Fibroblast of lung (primary cell): ENCODE data around the gene TBX1. TPM values are rescaled to one million over a fixed set of nuclear protein-coding genes. Genes with fewer than 3 reads are reported as not detected.
A peak's percentile ranks its signal among the peaks of the same experiment; 100 is the strongest.

Experiments
- DNase-seq, 2 donors: peaks; one replicate each; pipeline versions ENCODE4 v3.0.0 to v3.0.0-alpha.2; 2010; ENCODE audit warnings: low read depth in 2 of 2
- H2AFZ ChIP-seq: 2 replicates; pipeline ENCODE4 v1.5.1; 2012; ENCODE audit warnings: low read length, control low read depth, inconsistent platforms
- H3K27ac ChIP-seq: 2 replicates; pipeline ENCODE4 v1.5.1; 2011; ENCODE audit warnings: low read length, control low read depth; ENCODE audit not compliant: insufficient read depth
- H3K27me3 ChIP-seq: 2 replicates; pipeline ENCODE4 v1.5.1; 2011; ENCODE audit warnings: mild to moderate bottlenecking, low read length; ENCODE audit not compliant: control insufficient read depth, insufficient read depth
- H3K36me3 ChIP-seq: 2 replicates; pipeline ENCODE4 v1.5.1; 2011; ENCODE audit warnings: low read length; ENCODE audit not compliant: control insufficient read depth, insufficient read depth
- H3K4me1 ChIP-seq: 2 replicates; pipeline ENCODE4 v1.5.1; 2011; ENCODE audit warnings: low read length; ENCODE audit not compliant: control insufficient read depth, insufficient read depth; ENCODE audit errors: extremely low read depth
- H3K4me2 ChIP-seq: 2 replicates; pipeline ENCODE4 v1.5.1; 2011; ENCODE audit warnings: low read length, control low read depth; ENCODE audit not compliant: insufficient read depth; ENCODE audit errors: extremely low read depth
- H3K4me3 ChIP-seq, 4 experiments: fragments of 200-600 bp in 1 of 4; sonication (generic) in 1 of 4; replicated peaks in 1 of 4; 2 replicates each; pipeline ENCODE4 v1.5.1; 2011 to 2016; ENCODE audit warnings: low read length in 4 of 4, low read depth in 3 of 4, mild to moderate bottlenecking in 3 of 4, control low read depth in 2 of 4, inconsistent platforms in 1 of 4, mixed read lengths in 1 of 4; ENCODE audit not compliant: insufficient read depth in 1 of 4; ENCODE audit errors: control extremely low read depth in 1 of 4
- H3K79me2 ChIP-seq: 2 replicates; pipeline ENCODE4 v1.5.1; 2012; ENCODE audit warnings: mild to moderate bottlenecking, low read length, inconsistent platforms; ENCODE audit not compliant: control insufficient read depth, insufficient read depth
- H3K9ac ChIP-seq: 2 replicates; pipeline ENCODE4 v1.5.1; 2011; ENCODE audit warnings: mild to moderate bottlenecking, low read length, control low read depth; ENCODE audit not compliant: insufficient read depth
- H3K9me3 ChIP-seq: 2 replicates; pipeline ENCODE4 v1.5.1; 2012; ENCODE audit warnings: low read depth, low read length; ENCODE audit not compliant: control insufficient read depth, insufficient read depth
- H4K20me1 ChIP-seq: 2 replicates; pipeline ENCODE4 v1.5.1; 2011; ENCODE audit warnings: low read length; ENCODE audit not compliant: control insufficient read depth, insufficient read depth; ENCODE audit errors: extremely low read depth
- CTCF ChIP-seq, 2 donors: IDR thresholded peaks in 1 of 2; conservative IDR thresholded peaks in 1 of 2; 1 replicate in 1 of 2; 2 replicates in 1 of 2; pipeline ENCODE4 v1.5.1; 2011 to 2012; ENCODE audit warnings: low read length in 2 of 2, control low read depth in 1 of 2, inconsistent platforms in 1 of 2, low read depth in 1 of 2, mild to moderate bottlenecking in 1 of 2
- EZH2 ChIP-seq: IDR thresholded peaks from 2 replicates; pipeline ENCODE4 v1.5.1; 2012; ENCODE audit warnings: low read length, control low read depth, mild to moderate bottlenecking; ENCODE audit errors: missing control alignments
- polyA plus RNA-seq, 2 donors: library from polyadenylated mRNA; depleted of rRNA in 1 of 2; stranded (reverse) in 1 of 2; unstranded in 1 of 2; fragments of >200 nt; gene quantifications; 2 replicates each; pipeline ENCODE4 v1.2.1, GENCODE V29; 2011 to 2012; ENCODE audit warnings: missing spikeins in 1 of 2
- total RNA-seq: library from RNA; depleted of rRNA; stranded (reverse); fragments of >200 nt; gene quantifications from 2 replicates; pipeline ENCODE4 v1.2.1, GENCODE V29; 2014

Gene TBX1
- total and polyA plus RNA-seq, 2 donors (not counting 1 experiment from before 2014, with no cell fraction given): not detected

- H3K4me1 ChIP-seq: no peaks in the 10 kb centered on the region
- no peak for DNase-seq
- H3K9ac ChIP-seq: no peak overlapping the region
- no peaks in the 10 kb centered on the region for H3K79me2 ChIP-seq
- no peaks in the 10 kb centered on the region for H3K9me3 ChIP-seq
- H3K36me3 ChIP-seq: no peaks in the 10 kb centered on the region
- H2AFZ ChIP-seq: no peak overlapping the region
- no peak overlapping the region for H3K4me2 ChIP-seq
- H3K27me3 ChIP-seq: peaks cover 71% of the 10 kb centered on the region
- H3K27ac ChIP-seq: no peak overlapping the region
- TF ChIP-seq CTCF (conservative IDR thresholded peaks at IDR 0.05 in 1 of 2, IDR thresholded peaks at IDR 0.05 in 1 of 2; ENCODE audit: low read depth in 1 of 2, low read length in 2 of 2): peak; percentile 18 to 30
- peak; percentile 89 for TF ChIP-seq EZH2
- no peak overlapping the region for H3K4me3 ChIP-seq
- no peaks in the 10 kb centered on the region for H4K20me1 ChIP-seq
Observed at GRCh38 chr22:19756288-19757128, 4.1 kb upstream of the TBX1 start.

- H3K9me3 ChIP-seq: no peaks in the 10 kb centered on the region
- TF ChIP-seq EZH2 (no peak), CTCF (conservative IDR thresholded peaks at IDR 0.05 in 1 of 2, IDR thresholded peaks at IDR 0.05 in 1 of 2; ENCODE audit: low read depth in 1 of 2, low read length in 2 of 2) (no peak)
- H2AFZ ChIP-seq: no peak overlapping the region
- H3K9ac ChIP-seq: no peak overlapping the region
- H3K27me3 ChIP-seq: peaks cover 76% of the 10 kb centered on the region
- no peak overlapping the region for H3K27ac ChIP-seq
- H3K36me3 ChIP-seq: no peaks in the 10 kb centered on the region
- no peak overlapping the region for H3K4me2 ChIP-seq
- no peaks in the 10 kb centered on the region for H3K4me1 ChIP-seq
- no peaks in the 10 kb centered on the region for H4K20me1 ChIP-seq
- no peaks in the 10 kb centered on the region for H3K79me2 ChIP-seq
- H3K4me3 ChIP-seq: no peak overlapping the region
- DNase-seq: no peak
Observed at GRCh38 chr22:19757140-19757984, 3.2 kb upstream of the TBX1 start.
